ENCODE data around the gene EGLN2. TPM values are rescaled to one million over a fixed set of nuclear protein-coding genes. Genes with fewer than 3 reads are reported as not detected.
A peak's percentile ranks its signal among the peaks of the same experiment; 100 is the strongest.
"Not testable (repeated sequence)": the region's sequence is repeated elsewhere in the genome, so short reads cannot be mapped to it uniquely, and the experiment has no call there.

The EGLN2 gene
- total and polyA plus RNA-seq, 2 of the 4 experiments (the other 2 are of a cell fraction), result 54.1 to 60.2 TPM

- H3K23ac ChIP-seq (ENCODE audit: low read depth, low read length); POLR2A ChIA-PET (ENCODE audit: unreplicated experiment); H2BK120ac ChIP-seq (ENCODE audit: low read depth, low read length); H4K20me1 ChIP-seq (ENCODE audit: insufficient read depth, low read length); H3K36me3 ChIP-seq (ENCODE audit: control insufficient read depth, insufficient read depth, low read length); H3K27ac ChIP-seq (ENCODE audit: insufficient read depth, low read length); dilution Hi-C loops (cut with HindIII; ENCODE audit: low sequenced_read_pairs, unreplicated experiment); intact Hi-C loops (cut with micrococcal nuclease); H3K56ac ChIP-seq (ENCODE audit: extremely low read depth, insufficient read depth, low read length); H3K9me1 ChIP-seq (ENCODE audit: insufficient read depth, low read length); H2AK9ac ChIP-seq (replicated peaks; ENCODE audit: low read depth, low read length, poor library complexity); H3K27me3 ChIP-seq (ENCODE audit: control insufficient read depth, insufficient read depth, low read length); H3K9me3 ChIP-seq (ENCODE audit: control insufficient read depth, insufficient read depth, low read length); in situ Hi-C loops (cut with MboI; ENCODE audit: low sequenced_read_pairs); H3K18ac ChIP-seq (ENCODE audit: low read depth, low read length); H3K4me3 ChIP-seq (ENCODE audit: insufficient read depth, low read depth, low read length); H4K5ac ChIP-seq (ENCODE audit: low read depth, low read length); H2BK5ac ChIP-seq (ENCODE audit: low read depth, low read length, poor library complexity, severe bottlenecking); H3K79me1 ChIP-seq (ENCODE audit: low read depth in 1 of 2, low read length in 2 of 2); H3K9ac ChIP-seq (ENCODE audit: low read depth, low read length); BruUV-seq (replicated peaks): not testable (repeated sequence)
- Histone ChIP-seq H3K4ac (ENCODE audit: low read depth, low read length) (peak overlapping the region; percentile 64), H2AFZ (replicated peaks; ENCODE audit: low read length, poor library complexity) (peak overlapping the region; percentile 82), H3K4me1 (ENCODE audit: control insufficient read depth, insufficient read depth, low read length) (peaks cover 13% of the 10 kb centered on the region), H3K4me2 (ENCODE audit: low read depth, low read length) (peak overlapping the region; percentile 37), H3K14ac (replicated peaks; ENCODE audit: low read depth, low read length) (0 out of 2 replicates have a peak overlapping the region, but pooled peaks have one; percentile 13), H2BK20ac (ENCODE audit: low read depth, low read length) (peak overlapping the region; percentile 9; the same call in 1 of the 2 replicates), H2AK5ac (ENCODE audit: low read depth, low read length) (peak overlapping the region; percentile 82; the same call in 1 of the 2 replicates), H4K8ac (ENCODE audit: low read depth in 2 of 2, low read length in 2 of 2) (peak overlapping the region in 1 of 2 experiments; percentile 49; a peak in 2 of 4 replicates), H4K91ac (ENCODE audit: insufficient read depth, low read depth, low read length) (peak overlapping the region; percentile 49; the same call in 1 of the 2 replicates), H2BK15ac (ENCODE audit: low read depth, low read length) (0 out of 3 replicates have a peak overlapping the region, but pooled peaks have one; percentile 48)
- ATAC-seq (ENCODE audit: low read depth) (peak; percentile 71), DNase-seq (peak; percentile 48)
- peak; percentile 34 for TF ChIP-seq CTCF (conservative IDR thresholded peaks at IDR 0.05; ENCODE audit: low read depth, low read length)
- CTCF ChIA-PET, result interaction anchor here (0.9 to 3.0 kb wide), 2 partner anchors 156 to 167 kb away, joined by 4 to 10 read pairs; no protein-coding TSS in a partner anchor
- WGBS, 2 experiments (ENCODE audit: extremely low coverage in 2 of 2, insufficient read length in 1 of 2), result no CpG with 5 or more reads among the region's 36 CpGs
Observed at GRCh38 chr19:40818480-40819399, 19.7 kb downstream of the EGLN2 start.
